HG02840 (cell line): ENCODE data around the gene UBAP1L.
"Not testable (repeated sequence)": the region's sequence is repeated elsewhere in the genome, so short reads cannot be mapped to it uniquely, and the experiment has no call there.

Experiments
- ATAC-seq: cut with Tn5 transposase; IDR thresholded peaks from one replicate; pipeline ENCODE4 v1.9.1; 2021; ENCODE audit warnings: mild to moderate bottlenecking, moderate library complexity, moderate number of reproducible peaks; ENCODE audit not compliant: unreplicated experiment, low FRiP score

The UBAP1L gene

DNA sequence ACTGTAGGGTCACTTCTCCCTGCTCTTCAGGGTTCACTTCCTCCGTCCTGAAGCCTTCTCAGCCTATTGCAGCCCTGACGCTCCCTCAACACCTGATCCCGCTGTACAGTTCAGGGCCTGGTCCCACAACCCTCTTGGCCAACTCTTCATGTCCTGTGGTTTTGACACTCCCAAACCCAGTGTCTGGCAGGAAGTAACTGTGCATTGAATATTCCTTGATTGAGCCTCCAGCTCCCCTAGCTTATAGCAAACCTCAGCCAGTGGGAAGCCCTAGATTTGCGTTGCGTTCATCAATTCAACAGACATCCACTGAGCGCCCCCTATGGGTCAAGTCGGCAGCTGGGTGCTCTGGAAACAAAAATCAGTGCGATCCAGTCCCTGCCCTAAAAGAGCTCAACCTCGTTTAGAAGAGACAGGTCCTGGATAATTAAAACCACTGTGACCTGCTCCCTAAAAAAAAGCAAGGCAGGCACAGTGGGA is 13.5 kb downstream of the UBAP1L start:
- ATAC-seq: no peak

DNA sequence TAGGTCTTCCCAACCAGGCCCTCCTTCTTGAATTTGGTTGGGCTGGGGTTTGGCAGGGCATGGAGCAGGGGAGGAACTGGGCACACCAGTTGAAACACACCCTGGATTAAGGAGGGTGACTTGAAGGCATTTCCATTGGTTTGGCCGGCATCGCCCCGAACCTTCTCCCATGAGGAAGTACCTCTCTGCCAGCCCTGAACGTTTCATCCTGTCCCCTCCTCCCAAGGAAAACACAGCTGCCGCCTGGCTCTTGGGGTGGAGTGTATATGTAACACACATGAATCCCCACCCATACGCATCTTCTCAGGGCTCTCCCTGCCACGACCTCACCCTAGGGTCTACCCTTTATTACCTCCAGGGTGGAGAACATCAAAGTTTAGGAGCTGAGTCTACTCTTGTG is 14.6 kb downstream of the UBAP1L start:
- no peak for ATAC-seq

DNA sequence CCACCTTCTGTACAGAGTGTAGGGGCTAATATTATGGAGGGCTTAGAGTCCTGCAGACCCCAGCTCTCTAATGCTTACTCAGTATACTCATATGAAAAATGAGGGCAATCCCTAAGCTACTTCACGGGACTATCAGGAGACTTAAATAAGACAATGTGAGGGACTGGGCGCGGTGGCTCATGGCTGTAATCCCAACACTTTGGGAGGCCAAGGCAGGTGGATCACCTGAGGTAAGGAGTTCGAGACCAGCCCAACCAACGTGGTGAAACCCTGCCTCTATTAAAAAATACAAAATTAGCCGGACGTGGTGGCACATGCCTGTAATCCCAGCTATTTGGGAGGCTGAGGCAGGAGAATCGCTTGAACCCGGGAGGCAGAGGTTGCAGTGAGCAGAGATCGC is 15.2 kb downstream of the UBAP1L start:
- ATAC-seq: not testable (repeated sequence)

DNA sequence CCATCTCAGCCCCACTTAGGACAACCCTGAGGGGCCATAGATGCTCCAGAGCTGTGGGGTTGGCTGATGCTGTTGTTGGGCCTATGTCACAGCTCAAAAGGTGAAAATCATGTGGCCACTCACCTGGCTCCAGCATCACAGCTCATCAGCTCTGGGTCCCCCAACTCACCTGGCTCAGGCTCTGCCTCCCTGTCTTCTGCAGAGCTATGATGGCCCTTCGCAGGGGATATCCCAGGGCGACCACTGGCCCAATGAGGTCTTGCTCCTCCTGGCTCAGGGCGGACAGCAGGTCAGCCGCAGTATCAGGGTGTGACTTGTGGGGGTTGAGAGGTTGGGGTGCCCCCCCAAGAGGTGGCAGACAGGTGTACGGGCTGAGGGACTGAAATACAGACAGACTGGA is 15.7 kb downstream of the UBAP1L start:
- ATAC-seq: no peak

DNA sequence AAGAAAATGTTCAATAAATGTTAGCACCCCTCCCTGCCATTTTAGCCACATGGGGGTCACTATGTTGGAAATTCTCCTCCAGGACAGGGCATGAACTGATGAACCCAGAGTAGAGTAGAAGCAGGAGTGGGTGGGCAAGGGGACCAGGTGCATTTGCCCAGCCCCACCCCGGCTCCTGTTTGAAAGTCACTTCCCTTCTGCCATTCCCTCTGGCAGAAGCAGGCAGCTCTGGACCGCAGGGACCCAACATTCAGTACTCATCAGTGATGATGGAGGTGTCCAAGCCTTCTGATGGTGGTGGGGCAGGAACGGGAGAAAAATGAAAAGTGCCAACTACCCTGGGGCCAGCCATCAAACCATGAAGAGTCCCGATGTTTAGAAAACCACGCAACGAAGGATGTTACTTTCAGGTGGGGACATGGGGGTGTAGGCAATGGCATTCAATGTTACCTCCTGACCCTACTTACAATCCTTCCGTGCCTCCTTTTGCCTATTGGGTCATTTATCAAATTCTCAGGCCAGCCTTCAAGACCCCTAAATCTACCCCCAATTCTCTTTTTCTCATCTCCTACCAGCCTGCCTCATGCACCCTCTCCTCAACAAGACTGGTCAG is 17.2 kb downstream of the UBAP1L start:
- no peak for ATAC-seq

DNA sequence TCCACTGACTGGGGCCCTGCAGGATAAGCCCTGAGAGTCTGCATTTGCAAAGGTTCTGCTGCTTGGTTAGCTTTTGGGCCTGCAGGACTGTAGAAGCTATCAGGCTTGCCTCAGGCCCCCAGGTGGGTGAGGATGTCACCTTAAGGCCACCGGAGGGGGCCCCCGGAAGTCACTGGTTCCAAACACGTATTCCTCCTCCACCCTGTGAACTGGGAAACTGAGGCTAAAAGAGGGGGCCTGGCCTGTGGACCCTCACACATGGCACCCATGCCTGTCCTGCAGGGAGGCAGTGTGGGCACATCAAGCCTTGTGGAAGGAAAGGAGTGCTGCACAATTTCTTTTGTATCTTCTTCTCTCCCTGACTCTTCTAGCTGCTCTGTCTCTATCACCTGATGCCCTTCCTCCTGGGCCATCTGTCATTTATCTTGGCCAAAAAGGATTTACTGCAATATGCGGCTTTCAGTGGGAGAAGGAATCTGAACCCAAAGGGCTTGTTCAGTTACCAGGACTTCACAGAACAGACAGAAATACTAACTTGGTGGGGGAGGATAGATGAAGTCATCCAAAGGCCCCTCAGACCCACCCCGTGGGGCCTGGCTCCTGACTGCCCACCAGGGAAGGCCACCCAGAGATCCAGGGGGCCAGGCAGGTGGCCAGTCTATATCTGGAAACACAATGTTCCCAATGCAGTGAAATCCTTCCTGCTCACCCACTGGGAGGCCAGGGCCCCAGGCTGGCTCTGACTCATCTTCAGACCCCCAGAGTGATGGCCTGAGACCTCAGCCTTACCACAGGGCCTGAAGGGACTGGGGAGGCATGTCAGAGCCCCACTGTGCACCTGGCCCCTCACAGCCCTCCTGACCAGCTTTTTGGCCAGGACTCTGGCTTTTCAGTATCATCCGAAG is 18.3 kb downstream of the UBAP1L start:
- ATAC-seq: no peak

DNA sequence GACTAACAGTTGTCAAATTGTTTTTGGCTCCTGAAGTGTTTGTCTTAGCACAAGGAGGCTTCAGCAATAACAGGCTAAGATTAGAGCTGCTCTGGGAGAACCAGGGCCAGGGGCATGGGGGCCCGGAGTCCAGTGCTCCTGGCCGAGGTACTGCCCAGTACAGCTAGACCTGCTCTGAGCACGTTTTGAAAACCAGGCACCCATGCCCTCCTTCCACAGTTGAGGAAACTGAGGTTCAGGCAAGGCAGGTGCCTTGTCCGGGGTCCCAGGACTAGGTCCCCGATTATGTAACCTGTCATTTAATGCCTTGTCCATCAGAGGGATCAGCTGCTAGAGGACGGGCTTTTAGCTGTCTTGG is 19.3 kb downstream of the UBAP1L start:
- ATAC-seq: no peak

DNA sequence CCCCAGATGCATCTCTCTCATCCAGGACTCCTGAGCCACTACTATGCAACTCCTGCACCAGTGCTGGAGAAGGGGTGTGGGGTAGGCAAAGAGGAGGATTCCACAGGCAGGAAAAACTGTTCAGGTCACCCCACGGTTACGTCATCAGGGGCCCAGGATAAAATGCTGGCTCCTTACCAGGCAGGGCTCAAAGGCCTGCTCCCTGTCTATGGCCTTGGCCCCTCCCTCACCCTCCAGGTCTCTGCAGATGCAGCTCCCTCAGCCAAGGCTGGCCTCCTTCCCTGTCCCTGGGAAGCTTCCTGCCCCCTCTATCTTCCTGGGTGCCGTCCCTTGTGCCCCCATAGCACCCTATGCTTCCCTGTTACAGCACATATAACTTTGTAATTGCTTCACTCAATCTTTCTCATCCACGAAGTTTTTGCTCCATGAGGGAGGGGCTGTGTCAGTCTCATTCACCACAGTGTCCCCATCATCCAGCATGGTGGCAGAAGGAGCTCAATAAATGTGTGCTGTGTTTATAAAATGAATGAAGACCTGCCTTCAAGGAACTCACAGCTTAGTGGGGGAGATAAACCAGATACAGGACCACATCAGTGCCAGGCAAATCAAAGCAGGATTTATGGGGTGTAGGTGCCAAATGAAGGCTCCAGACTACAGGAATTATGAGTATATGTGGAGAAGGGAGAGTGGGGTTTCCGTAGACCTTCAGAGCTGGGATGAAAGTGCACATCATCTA is 19.8 kb downstream of the UBAP1L start:
- no peak for ATAC-seq

DNA sequence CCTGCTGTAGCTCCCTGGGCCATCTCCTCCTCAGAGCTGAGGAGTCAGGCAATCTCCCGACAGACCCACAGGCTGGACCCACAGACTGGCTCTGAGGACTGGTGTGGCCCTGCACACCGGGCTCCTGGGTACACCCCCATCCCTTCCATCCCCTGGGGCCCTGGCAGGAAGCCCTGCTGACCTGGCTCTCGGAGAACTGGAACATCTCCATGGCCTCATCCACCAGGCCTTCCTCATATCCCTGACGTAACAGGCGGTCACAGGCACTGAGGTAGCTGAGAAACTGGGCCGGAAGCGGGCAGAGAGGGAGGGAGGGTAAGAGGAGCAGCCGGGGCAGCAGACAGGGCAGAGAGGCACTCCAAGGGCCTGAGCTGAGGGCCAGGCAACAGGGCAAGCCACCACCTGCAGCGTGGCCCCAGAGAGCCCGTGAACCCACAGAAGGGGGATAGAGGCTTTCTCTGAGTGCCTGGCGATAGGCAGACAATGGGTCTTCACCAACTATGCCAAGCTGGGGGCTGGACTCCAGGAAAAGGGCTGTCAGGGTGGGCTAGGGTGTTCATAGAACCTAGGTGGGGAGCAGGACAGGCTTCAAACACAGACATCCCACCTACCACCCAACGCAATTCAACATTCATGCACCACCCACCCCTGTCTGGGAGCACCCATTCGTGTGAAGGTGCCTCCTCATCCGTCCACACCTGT is 20.6 kb downstream of the UBAP1L start:
- ATAC-seq: no peak

DNA sequence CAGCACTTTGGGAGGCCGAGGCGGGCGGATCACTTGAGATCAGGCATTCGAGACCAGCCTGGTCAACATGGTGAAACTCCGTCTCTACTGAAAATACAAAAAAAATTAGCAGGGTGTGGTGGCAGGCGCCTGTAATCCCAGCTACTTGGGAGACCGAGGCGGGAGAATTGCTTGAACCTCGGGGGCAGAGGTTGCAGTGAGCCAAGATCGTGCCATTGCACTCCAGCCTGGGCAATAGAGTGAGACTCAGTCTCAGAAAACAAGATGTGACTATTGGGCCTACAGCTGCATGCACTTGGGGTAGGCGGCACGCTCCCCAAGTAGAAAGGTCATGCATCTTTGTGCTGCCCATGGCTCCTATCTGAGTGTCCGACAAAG is 21.2 kb downstream of the UBAP1L start:
- not testable (repeated sequence) for ATAC-seq

DNA sequence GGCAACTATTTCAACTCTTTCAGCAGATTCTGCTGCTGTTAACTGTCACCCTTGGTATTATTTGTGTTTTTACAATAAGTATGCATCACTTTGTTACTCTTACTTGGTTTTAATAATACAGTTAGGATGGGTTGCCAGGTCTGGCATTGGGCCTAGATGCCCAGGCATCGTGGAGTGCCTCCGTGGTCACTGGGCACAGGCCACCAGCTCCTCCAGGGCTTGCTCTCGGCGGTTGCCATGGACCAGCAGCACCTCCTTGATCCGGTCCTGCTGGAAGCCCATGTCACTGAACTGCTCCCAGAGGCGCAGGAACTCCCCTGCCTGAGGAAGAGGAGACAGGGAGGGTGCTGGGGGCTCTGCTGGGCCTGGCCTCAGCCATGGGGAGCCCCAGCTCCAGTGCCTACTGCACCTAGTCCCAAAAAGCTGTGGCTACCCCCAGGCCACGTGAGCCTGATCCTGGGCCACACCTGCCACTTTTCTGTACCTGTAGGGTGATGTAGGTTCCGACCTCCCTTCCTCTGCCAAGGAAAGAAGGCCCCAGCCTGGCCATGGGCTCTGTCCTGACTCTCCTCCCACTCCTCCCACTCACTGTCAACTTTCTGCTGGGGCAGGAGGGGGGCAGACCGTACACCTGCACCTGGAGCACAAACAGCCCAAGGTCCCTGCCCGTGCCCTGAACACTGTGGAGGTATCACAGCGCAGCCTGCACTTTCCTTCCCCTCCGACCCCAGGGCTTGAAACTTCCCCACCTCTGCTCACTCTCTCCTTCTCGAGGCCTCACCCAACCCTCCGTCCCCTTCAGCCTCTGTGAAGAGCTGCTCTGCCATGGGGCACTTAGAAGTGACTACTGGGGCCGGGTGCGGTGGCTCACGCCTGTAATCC is 21.8 kb downstream of the UBAP1L start:
- ATAC-seq: no peak

DNA sequence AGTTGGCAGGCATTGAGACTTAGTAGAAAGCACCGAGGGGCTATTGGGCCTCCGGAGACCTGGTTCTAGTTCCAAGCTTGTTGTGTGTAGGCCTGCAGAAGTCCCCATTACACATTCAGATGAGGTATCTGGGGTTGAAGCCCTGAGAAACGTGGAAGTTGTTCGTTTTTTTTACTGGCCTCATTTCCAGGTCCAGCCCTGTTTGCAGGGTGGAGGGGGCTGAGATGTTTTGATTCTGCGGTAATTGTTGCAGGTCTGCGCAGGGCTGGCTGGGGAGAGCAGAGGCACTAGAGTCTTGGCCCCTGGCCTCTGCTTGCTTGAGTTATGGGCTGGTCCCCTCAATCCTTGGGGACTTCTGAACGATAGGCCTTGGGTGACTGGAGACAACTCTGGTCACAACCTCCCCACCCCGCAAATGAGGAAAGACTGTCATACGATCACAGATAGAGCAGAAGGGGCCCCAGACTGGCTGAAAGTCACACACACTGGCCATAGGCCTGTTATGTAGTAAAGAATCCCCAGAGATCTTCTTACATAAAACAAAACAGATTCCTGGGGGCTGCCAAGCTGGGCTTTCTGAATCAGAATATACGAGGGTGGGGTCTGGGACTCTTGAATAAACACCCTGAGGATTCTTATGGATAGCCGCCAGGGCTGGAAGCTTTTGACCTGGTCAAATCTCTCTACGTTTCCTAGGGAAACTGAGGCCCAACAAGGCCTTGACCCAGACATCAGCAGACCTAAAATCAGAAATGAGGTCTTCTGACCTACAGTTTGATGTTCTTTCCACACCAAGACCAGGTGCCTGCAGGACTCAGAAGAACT is 22.8 kb downstream of the UBAP1L start:
- ATAC-seq: no peak

DNA sequence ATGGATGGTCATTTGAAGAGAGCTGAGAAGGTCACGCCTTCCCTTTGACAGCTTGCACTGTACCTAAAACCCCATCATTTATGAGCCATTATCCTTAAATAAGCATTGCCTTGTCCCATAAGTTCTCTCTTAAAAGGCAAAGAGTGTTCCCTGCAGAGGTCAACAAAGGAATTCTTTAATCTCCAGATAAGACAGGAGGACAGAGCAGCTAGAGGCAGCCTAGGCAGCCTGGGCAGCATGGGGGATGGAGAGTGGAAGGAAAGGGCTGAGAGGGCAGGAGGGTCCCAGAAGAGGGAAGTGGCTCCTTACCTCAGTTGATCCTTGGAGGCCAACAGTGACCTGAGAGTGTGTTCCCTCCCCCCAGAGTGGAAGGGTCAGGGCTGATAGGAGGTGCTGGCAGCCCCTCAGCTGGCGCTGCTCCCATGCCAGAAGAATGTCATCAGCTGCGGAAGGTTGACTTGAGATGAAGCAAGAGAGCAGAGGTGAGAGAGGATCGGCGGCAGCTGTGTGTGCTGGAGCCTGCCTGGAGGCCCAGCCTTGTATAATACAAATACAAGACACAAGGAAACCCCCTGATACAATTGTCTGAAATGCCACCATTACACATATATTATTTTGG is 25.7 kb downstream of the UBAP1L start:
- no peak for ATAC-seq

DNA sequence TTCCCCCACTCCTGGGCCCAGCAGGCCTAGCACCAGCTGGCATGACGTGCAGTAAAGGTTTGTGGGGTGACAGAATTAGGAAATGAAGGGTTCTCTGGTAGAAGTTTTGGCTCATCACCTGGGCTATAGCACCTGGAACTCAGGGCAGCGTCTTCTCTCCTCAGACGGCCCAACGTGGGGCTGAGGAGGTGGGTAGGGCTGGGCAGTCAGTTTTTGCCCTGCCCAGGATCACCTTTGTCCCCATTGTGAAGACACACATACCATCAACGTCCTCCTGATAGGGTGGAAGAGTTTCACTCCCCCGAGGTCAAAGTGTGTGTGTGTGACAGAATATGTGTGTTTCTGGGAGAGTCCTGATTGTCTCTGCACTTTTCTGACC is 26.4 kb downstream of the UBAP1L start:
- ATAC-seq: no peak

DNA sequence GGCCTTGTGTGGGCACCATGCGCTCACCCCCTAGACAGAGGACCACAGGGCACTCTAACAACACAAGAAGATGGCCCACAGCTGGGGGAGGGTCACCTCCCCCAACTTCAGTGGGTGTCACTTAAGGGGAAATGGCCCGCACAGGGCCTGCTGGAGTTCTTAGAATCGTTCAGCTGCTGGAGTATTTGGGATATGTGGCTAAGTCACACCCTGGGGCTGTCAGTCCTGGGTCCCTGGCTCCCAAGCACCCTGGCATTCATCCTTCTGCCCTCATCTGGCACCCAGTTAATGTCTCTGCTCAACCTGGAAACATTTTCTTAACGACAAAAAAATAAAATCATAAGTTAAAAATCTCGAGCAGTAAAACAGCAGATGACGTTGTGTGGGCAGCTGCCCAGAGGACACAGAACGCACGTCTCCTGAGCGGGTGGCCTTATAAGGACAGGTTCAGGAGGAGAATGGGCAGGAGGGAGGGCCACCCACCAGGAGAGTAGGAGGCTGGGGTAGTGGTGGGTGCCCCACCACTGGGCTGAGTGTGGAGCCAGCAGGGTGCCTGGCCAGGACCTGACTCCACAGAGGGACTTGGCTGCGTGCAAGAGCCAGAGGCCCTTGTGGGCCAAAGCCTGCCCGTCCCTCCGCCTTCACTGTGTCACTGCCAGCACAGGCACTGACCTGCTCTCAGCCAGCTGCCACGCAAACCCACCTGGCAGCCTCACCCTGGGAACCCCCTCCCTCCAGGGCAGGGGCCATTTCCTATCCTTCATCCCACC is 26.9 kb downstream of the UBAP1L start:
- ATAC-seq: no peak

DNA sequence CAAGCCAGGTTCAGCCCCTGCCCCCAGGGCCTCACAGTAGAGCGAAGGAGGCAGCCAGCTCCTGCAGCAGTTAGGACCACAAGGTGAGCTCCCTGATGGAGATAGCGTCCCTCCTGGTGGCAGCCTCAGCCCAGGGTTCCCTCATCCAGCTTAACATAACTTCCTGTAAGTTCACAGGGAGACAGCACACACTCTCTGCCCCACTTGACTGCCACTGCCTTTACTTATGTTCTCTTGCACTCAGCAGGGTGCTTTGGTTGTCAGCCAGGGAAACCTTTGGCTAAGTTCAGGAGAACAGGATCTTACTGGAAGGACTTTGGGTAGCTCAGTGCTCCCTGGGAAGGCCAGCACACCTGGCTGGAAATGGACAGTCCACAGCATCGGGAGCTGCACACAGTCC is 27.6 kb downstream of the UBAP1L start:
- ATAC-seq: no peak

DNA sequence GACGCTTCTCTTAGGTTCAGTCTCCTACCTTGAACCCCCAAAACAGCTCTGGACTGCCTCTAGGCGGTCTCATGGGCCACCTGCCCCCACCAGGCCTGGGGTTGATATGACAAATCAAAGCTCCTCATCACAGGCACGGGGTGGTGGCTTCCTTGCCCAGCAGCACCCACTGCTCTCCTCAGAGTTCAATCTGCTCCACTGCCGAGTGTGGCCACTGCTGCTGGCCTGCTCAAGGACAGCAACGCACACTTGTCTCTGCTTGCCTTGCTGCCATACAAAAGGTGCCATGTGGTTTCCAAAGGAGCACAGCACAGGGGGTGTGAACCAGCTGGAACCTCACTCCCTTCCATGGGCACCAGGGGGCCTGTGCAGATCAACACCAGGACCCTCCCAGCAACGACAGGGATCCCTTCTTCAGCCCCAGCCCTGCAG is 28.3 kb downstream of the UBAP1L start:
- no peak for ATAC-seq
